Measurements from ENCODE around the gene PRR36. TPM values are rescaled to one million over a fixed set of nuclear protein-coding genes. Genes with fewer than 3 reads are reported as not detected.
A peak's percentile ranks its signal among the peaks of the same experiment; 100 is the strongest.
"Not testable (repeated sequence)": the region's sequence is repeated elsewhere in the genome, so short reads cannot be mapped to it uniquely, and the experiment has no call there.

Gene PRR36
- total and polyA plus RNA-seq, 7 experiments from 2014 or later, result 0.08 to 1.2 (median 0.11) TPM; not detected in 1

- Histone ChIP-seq H3K4me3 (ENCODE audit: low read length) (no peak overlapping the region), H3K4me1 (ENCODE audit: control insufficient read depth in 2 of 2, insufficient read depth in 2 of 2, low read length in 2 of 2) (peaks cover 13 to 15% of the 10 kb centered on the region in 2 donors), H3K27me3 (ENCODE audit: control insufficient read depth in 2 of 2, insufficient read depth in 2 of 2, low read length in 2 of 2) (no peaks in the 10 kb centered on the region), H3K27ac (ENCODE audit: low read depth, low read length) (no peak overlapping the region), H3K36me3 (ENCODE audit: control insufficient read depth in 2 of 3, insufficient read depth in 3 of 3, low read length in 3 of 3) (no peaks in the 10 kb centered on the region), H3K9me3 (ENCODE audit: control insufficient read depth in 2 of 3, low read length in 3 of 3) (no peaks in the 10 kb centered on the region)
- ChIA-PET POLR2A (interaction anchor here (0.6 kb wide), 1 partner anchor 69 kb away, joined by 3 read pairs; no protein-coding TSS in a partner anchor), CTCF (interaction anchor here (0.6 to 1.4 kb wide), 5 partner anchors 20 to 787 kb away, joined by 3 to 9 read pairs (median 3); partner anchors contain the start of gene SNAPC2)
- no peak for ATAC-seq
- H3K27me3 Mint-ChIP-seq, result peaks cover 0 to 3% (median 0%) of the 10 kb centered on the region in 5 donors
- no peak for DNase-seq
- peaks cover 3 to 20% (median 11%) of the 10 kb centered on the region in 7 donors for H3K4me1 Mint-ChIP-seq
- H3K27ac Mint-ChIP-seq, result no peak overlapping the region
- H3K9me3 Mint-ChIP-seq, result peaks cover 0 to 8% (median 0%) of the 10 kb centered on the region in 11 donors
- intact Hi-C loops (cut with micrococcal nuclease), result no loop called here
- no peak overlapping the region for H3K4me3 Mint-ChIP-seq
- peaks cover 0 to 8% (median 0%) of the 10 kb centered on the region in 5 donors for H3K36me3 Mint-ChIP-seq
Observed at GRCh38 chr19:7899751-7900378, 25.7 kb upstream of the PRR36 start.

- no peak for ATAC-seq
- H3K27me3 ChIP-seq (ENCODE audit: control insufficient read depth in 2 of 2, insufficient read depth in 2 of 2, low read length in 2 of 2), result no peaks in the 10 kb centered on the region
- no peaks in the 10 kb centered on the region for H3K9me3 ChIP-seq (ENCODE audit: control insufficient read depth in 2 of 3, low read length in 3 of 3)
- no peak overlapping the region for H3K27ac ChIP-seq (ENCODE audit: low read depth, low read length)
- Mint-ChIP-seq H3K27ac (peak overlapping the region in 1 of 9 donors; percentile 77), H3K36me3 (peaks cover 0 to 4% (median 0%) of the 10 kb centered on the region in 5 donors), H3K27me3 (peaks cover 0 to 9% (median 3%) of the 10 kb centered on the region in 5 donors), H3K9me3 (peaks cover 0 to 8% (median 0%) of the 10 kb centered on the region in 11 donors), H3K4me1 (peaks cover 0 to 14% (median 8%) of the 10 kb centered on the region in 7 donors), H3K4me3 (no peak overlapping the region)
- POLR2A ChIA-PET, result no interaction called here
- H3K4me1 ChIP-seq (ENCODE audit: control insufficient read depth in 2 of 2, insufficient read depth in 2 of 2, low read length in 2 of 2), result peaks cover 6 to 8% of the 10 kb centered on the region in 2 donors
- intact Hi-C loops (cut with micrococcal nuclease), result no loop called here
- H3K4me3 ChIP-seq (ENCODE audit: low read length), result no peak overlapping the region
- CTCF ChIA-PET, result no interaction called here
- DNase-seq, result no peak
- H3K36me3 ChIP-seq (ENCODE audit: control insufficient read depth in 2 of 3, insufficient read depth in 3 of 3, low read length in 3 of 3), result no peaks in the 10 kb centered on the region
Observed at GRCh38 chr19:7898967-7899366, 24.8 kb upstream of the PRR36 start.

- H3K27ac ChIP-seq (ENCODE audit: low read depth, low read length), result no peak overlapping the region
- ChIA-PET CTCF (no interaction called here), POLR2A (no interaction called here)
- no peak overlapping the region for H3K4me3 ChIP-seq (ENCODE audit: low read length)
- H3K27me3 Mint-ChIP-seq, result peaks cover 0 to 11% (median 6%) of the 10 kb centered on the region in 5 donors
- H3K4me1 ChIP-seq (ENCODE audit: control insufficient read depth in 2 of 2, insufficient read depth in 2 of 2, low read length in 2 of 2), result no peaks in the 10 kb centered on the region
- DNase-seq, result no peak
- H3K4me1 Mint-ChIP-seq, result peaks cover 0 to 2% (median 0%) of the 10 kb centered on the region in 7 donors
- intact Hi-C loops (cut with micrococcal nuclease), result no loop called here
- H3K36me3 ChIP-seq (ENCODE audit: control insufficient read depth in 2 of 3, insufficient read depth in 3 of 3, low read length in 3 of 3), result no peaks in the 10 kb centered on the region
- no peaks in the 10 kb centered on the region for H3K36me3 Mint-ChIP-seq
- no peaks in the 10 kb centered on the region for H3K27me3 ChIP-seq (ENCODE audit: control insufficient read depth in 2 of 2, insufficient read depth in 2 of 2, low read length in 2 of 2)
- no peak overlapping the region for H3K4me3 Mint-ChIP-seq
- peaks cover 0 to 1% (median 0%) of the 10 kb centered on the region in 11 donors for H3K9me3 Mint-ChIP-seq
- H3K9me3 ChIP-seq (ENCODE audit: control insufficient read depth in 2 of 3, low read length in 3 of 3), result no peaks in the 10 kb centered on the region
- no peak overlapping the region for H3K27ac Mint-ChIP-seq
- no peak for ATAC-seq
Observed at GRCh38 chr19:7897292-7897691, 23.1 kb upstream of the PRR36 start.

GRCh38 chr19:7895565-7895964 is 21.4 kb upstream of the PRR36 start:
- Histone ChIP-seq H3K4me1 (ENCODE audit: control insufficient read depth in 2 of 2, insufficient read depth in 2 of 2, low read length in 2 of 2) (no peaks in the 10 kb centered on the region), H3K36me3 (ENCODE audit: control insufficient read depth in 2 of 3, insufficient read depth in 3 of 3, low read length in 3 of 3) (no peaks in the 10 kb centered on the region), H3K27me3 (ENCODE audit: control insufficient read depth in 2 of 2, insufficient read depth in 2 of 2, low read length in 2 of 2) (no peaks in the 10 kb centered on the region), H3K27ac (ENCODE audit: low read depth, low read length) (no peak overlapping the region), H3K9me3 (ENCODE audit: control insufficient read depth in 2 of 3, low read length in 3 of 3) (no peaks in the 10 kb centered on the region), H3K4me3 (ENCODE audit: low read length) (no peak overlapping the region)
- intact Hi-C loops (cut with micrococcal nuclease), result no loop called here
- Mint-ChIP-seq H3K9me3 (peaks cover 0 to 1% (median 0%) of the 10 kb centered on the region in 11 donors), H3K4me3 (no peak overlapping the region), H3K27me3 (peaks cover 0 to 16% (median 7%) of the 10 kb centered on the region in 5 donors), H3K36me3 (no peaks in the 10 kb centered on the region), H3K4me1 (no peaks in the 10 kb centered on the region), H3K27ac (no peak overlapping the region)
- CTCF ChIA-PET, result no interaction called here
- DNase-seq, result no peak
- POLR2A ChIA-PET, result no interaction called here
- no peak for ATAC-seq

GRCh38 chr19:7894612-7895309 is 20.6 kb upstream of the PRR36 start:
- no peaks in the 10 kb centered on the region for H3K27me3 ChIP-seq (ENCODE audit: control insufficient read depth in 2 of 2, insufficient read depth in 2 of 2, low read length in 2 of 2)
- peaks cover 0 to 20% (median 9%) of the 10 kb centered on the region in 5 donors for H3K27me3 Mint-ChIP-seq
- intact Hi-C loops (cut with micrococcal nuclease), result no loop called here
- no peaks in the 10 kb centered on the region for H3K4me1 ChIP-seq (ENCODE audit: control insufficient read depth in 2 of 2, insufficient read depth in 2 of 2, low read length in 2 of 2)
- H3K4me3 ChIP-seq (ENCODE audit: low read length), result no peak overlapping the region
- no peaks in the 10 kb centered on the region for H3K36me3 ChIP-seq (ENCODE audit: control insufficient read depth in 2 of 3, insufficient read depth in 3 of 3, low read length in 3 of 3)
- peaks cover 0 to 1% (median 0%) of the 10 kb centered on the region in 11 donors for H3K9me3 Mint-ChIP-seq
- H3K27ac Mint-ChIP-seq, result no peak overlapping the region
- ATAC-seq (no peak), DNase-seq (no peak)
- H3K4me1 Mint-ChIP-seq, result no peaks in the 10 kb centered on the region
- POLR2A ChIA-PET, result no interaction called here
- no peak overlapping the region for H3K27ac ChIP-seq (ENCODE audit: low read depth, low read length)
- no peaks in the 10 kb centered on the region for H3K9me3 ChIP-seq (ENCODE audit: control insufficient read depth in 2 of 3, low read length in 3 of 3)
- H3K4me3 Mint-ChIP-seq, result peak overlapping the region in 1 of 10 donors; percentile 28
- CTCF ChIA-PET, result no interaction called here
- no peaks in the 10 kb centered on the region for H3K36me3 Mint-ChIP-seq

- CTCF ChIA-PET, result interaction anchor here (0.6 kb wide), 1 partner anchor 82 kb away, joined by 3 read pairs; no protein-coding TSS in a partner anchor
- H3K27ac ChIP-seq (ENCODE audit: low read depth, low read length); H3K36me3 Mint-ChIP-seq; H3K4me1 ChIP-seq (ENCODE audit: control insufficient read depth in 2 of 2, insufficient read depth in 2 of 2, low read length in 2 of 2); H3K4me3 Mint-ChIP-seq; intact Hi-C loops (cut with micrococcal nuclease); H3K4me1 Mint-ChIP-seq; H3K9me3 ChIP-seq (ENCODE audit: control insufficient read depth in 2 of 3, low read length in 3 of 3); DNase-seq; H3K36me3 ChIP-seq (ENCODE audit: control insufficient read depth in 2 of 3, insufficient read depth in 3 of 3, low read length in 3 of 3); ATAC-seq; H3K27ac Mint-ChIP-seq; H3K27me3 ChIP-seq (ENCODE audit: control insufficient read depth in 2 of 2, insufficient read depth in 2 of 2, low read length in 2 of 2); H3K9me3 Mint-ChIP-seq; POLR2A ChIA-PET; H3K4me3 ChIP-seq (ENCODE audit: low read length): not testable (repeated sequence)
- H3K27me3 Mint-ChIP-seq, result peaks cover 0 to 28% (median 14%) of the 10 kb centered on the region in 5 donors
Observed at GRCh38 chr19:7893362-7894101, 19.3 kb upstream of the PRR36 start.
